ENCODE data around the gene XIRP2.

- TF ChIP-seq, protein P1, sequence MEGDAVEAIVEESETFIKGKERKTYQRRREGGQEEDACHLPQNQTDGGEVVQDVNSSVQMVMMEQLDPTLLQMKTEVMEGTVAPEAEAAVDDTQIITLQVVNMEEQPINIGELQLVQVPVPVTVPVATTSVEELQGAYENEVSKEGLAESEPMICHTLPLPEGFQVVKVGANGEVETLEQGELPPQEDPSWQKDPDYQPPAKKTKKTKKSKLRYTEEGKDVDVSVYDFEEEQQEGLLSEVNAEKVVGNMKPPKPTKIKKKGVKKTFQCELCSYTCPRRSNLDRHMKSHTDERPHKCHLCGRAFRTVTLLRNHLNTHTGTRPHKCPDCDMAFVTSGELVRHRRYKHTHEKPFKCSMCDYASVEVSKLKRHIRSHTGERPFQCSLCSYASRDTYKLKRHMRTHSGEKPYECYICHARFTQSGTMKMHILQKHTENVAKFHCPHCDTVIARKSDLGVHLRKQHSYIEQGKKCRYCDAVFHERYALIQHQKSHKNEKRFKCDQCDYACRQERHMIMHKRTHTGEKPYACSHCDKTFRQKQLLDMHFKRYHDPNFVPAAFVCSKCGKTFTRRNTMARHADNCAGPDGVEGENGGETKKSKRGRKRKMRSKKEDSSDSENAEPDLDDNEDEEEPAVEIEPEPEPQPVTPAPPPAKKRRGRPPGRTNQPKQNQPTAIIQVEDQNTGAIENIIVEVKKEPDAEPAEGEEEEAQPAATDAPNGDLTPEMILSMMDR (IDR thresholded peaks at IDR 0.05): no peak
- no peak for TF ChIP-seq POLR2AphosphoS5 (IDR thresholded peaks at IDR 0.05)
- no peak for TF ChIP-seq POLR2A (IDR thresholded peaks at IDR 0.05)
Observed at GRCh38 chr2:167157523-167157922, 269.2 kb downstream of the XIRP2 start.

All from prostate gland (tissue), 2 donors.